Measurements from ENCODE around the gene C1orf35.

C1orf35 gene

DNA sequence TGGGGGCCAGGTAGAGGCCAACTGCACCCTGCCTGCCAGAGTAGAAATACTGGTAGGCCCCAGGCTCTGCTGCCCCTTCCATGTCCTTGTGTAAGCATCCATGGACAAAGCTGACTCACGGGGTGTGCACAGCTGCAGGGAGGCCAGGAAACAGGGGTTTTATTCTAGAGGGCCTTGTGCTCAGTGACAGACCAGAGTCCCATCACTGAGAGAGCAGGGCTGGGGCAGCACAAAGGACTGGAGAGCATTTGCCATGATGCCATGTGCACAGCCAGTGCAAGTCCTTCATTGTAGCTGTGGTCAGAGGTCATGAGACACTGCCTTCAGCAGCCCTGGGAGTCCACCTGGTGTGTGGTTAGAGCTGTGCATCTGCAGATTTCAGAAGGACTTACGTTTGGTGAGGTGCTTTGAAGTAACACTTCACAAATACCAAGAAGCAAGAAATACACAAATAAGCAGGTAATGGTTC is 12.5 kb downstream of the C1orf35 start:
- DNase-seq (ENCODE audit: low read depth, low spot score), result no peak
- no peaks in the 10 kb centered on the region for H3K9me3 ChIP-seq (ENCODE audit: low read depth, low read length)
- peaks cover 89% of the 10 kb centered on the region for H3K36me3 ChIP-seq (ENCODE audit: insufficient read depth, low read length)
- H3K9ac ChIP-seq (ENCODE audit: insufficient read length), result no peak overlapping the region
- no peak overlapping the region for H3K4me3 ChIP-seq
- H3K27ac ChIP-seq, result no peak overlapping the region
- TF ChIP-seq EZH2 (IDR thresholded peaks at IDR 0.05) (no peak), FOXP2 (optimal IDR thresholded peaks at IDR 0.05; ENCODE audit: control extremely low read depth, extremely low read length, insufficient read depth) (no peak), POLR2AphosphoS5 (IDR thresholded peaks at IDR 0.05; ENCODE audit: borderline replicate concordance, low read depth, low read length) (no peak)

DNA sequence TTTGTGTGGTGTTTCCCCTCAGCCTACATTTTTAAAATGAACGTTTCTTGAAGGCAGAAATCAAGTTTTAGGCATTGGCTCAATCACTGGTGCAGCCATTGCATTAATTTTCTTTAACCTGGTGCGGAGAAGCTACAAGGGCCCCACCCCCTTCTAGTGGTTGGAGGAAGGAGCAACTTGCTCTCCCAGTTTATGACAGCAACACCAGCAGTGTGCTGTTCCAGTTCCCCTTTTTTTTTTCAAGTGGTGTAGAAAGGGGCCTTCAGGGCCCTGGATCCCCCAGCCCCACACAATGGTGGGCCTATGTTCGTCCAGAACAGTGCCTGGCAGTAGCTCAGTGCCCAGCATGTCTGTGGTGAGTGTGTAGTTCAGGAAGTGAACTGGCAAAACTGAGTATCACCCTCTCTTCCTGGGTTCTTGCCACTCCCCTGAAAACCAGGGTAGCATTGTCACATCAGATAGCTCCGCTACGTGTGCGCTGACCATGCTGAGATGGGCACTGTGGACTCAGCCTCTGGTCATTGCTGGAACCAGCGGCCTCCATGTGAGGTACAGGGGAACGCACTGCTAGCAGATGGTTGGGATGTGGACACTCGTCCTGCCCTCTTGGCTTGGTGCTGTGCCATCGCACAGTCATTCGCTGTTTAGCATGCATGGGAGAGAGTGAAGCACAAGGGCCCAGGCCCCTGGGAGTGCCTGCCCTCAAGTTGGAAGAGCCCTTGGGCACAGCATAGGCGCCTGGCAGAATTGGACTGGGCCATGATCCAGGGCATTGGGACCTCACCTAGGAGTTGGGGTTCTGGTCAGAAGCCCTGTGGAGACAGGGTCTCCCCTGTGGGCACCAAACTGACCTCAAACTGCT is 13.4 kb downstream of the C1orf35 start:
- no peak for TF ChIP-seq FOXP2 (optimal IDR thresholded peaks at IDR 0.05; ENCODE audit: control extremely low read depth, extremely low read length, insufficient read depth)
- TF ChIP-seq EZH2 (IDR thresholded peaks at IDR 0.05), result no peak
- no peak for TF ChIP-seq POLR2AphosphoS5 (IDR thresholded peaks at IDR 0.05; ENCODE audit: borderline replicate concordance, low read depth, low read length)
- Histone ChIP-seq H3K4me3 (no peak overlapping the region), H3K36me3 (ENCODE audit: insufficient read depth, low read length) (peaks cover 89% of the 10 kb centered on the region), H3K27ac (no peak overlapping the region), H3K9ac (ENCODE audit: insufficient read length) (no peak overlapping the region), H3K9me3 (ENCODE audit: low read depth, low read length) (no peaks in the 10 kb centered on the region)
- no peak for DNase-seq (ENCODE audit: low read depth, low spot score)

DNA sequence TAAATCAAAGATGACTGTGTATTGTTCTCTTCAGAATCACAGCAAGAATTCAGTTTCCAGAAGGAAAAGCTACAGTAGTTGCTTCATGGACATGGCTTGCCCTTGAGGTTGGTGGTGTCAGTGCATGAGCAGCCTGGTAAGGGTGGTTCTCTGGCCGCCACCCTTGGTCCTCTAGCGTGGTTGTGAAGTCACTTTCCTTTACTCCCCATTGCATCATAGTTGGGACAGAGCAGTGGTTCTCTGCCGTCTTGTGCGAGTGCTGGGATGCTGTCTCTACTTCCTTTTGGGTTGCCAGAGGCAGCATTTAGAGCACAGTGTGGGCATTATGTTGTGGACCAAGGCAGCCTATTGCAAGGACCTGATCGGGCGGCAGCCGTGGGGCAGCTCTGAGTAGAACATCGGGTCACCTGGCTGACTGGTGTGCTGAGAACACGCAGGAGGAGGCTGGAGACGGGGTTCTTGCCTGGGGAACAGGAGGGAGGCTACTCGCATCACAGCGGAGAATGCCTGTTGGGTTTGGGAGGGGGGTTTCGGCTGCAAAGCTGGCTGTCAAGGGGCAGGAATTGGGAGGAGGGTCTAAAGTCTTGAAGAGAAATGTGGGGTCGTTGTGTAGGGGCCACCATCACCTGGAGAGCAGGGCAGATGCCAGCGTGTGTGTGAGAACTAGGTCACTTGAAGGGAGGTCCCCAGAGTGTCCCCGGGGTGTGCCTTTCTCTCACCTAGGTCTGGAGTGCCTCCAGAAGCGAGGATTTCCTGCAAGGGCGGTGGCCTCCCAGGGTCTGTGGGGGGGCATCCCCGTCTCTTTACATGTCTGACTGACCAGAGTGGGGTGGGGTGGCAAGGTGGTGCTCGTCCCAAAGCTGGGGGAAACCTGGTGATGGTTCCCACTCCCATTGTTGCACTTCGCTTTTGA is 14.3 kb downstream of the C1orf35 start:
- DNase-seq (ENCODE audit: low read depth, low spot score), result no peak
- Histone ChIP-seq H3K36me3 (ENCODE audit: insufficient read depth, low read length) (peaks cover 85% of the 10 kb centered on the region), H3K4me3 (no peak overlapping the region), H3K27ac (no peak overlapping the region), H3K9me3 (ENCODE audit: low read depth, low read length) (no peaks in the 10 kb centered on the region), H3K9ac (ENCODE audit: insufficient read length) (no peak overlapping the region)
- TF ChIP-seq EZH2 (IDR thresholded peaks at IDR 0.05), result no peak
- no peak for TF ChIP-seq POLR2AphosphoS5 (IDR thresholded peaks at IDR 0.05; ENCODE audit: borderline replicate concordance, low read depth, low read length)
- no peak for TF ChIP-seq FOXP2 (optimal IDR thresholded peaks at IDR 0.05; ENCODE audit: control extremely low read depth, extremely low read length, insufficient read depth)

DNA sequence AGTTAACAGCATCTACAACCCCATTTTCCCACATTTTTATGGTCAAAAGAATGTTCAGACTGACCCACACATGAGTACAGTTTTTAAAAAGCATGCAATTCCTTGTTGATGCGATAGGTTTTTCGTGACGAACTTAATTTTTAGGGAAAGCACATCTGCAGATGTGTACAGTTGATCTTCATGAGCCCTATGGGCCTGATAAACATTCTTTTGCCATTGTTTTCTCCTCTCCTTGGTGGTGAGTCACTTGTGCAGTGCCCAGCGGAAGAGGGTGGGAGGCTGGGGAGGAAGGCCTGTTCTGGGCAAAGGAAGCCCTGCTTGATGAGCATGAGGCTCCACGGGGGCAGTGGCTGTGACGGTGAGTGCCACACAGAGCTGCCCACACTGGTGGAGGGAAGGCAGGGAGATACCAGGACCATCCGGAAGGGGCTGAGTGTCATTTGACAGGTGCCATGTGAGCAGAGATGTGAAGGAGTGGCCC is 15.3 kb downstream of the C1orf35 start:
- DNase-seq (ENCODE audit: low read depth, low spot score), result no peak
- Histone ChIP-seq H3K27ac (no peak overlapping the region), H3K9me3 (ENCODE audit: low read depth, low read length) (no peaks in the 10 kb centered on the region), H3K4me3 (no peak overlapping the region), H3K36me3 (ENCODE audit: insufficient read depth, low read length) (peaks cover 79% of the 10 kb centered on the region), H3K9ac (ENCODE audit: insufficient read length) (no peak overlapping the region)
- TF ChIP-seq FOXP2 (optimal IDR thresholded peaks at IDR 0.05; ENCODE audit: control extremely low read depth, extremely low read length, insufficient read depth) (no peak), POLR2AphosphoS5 (IDR thresholded peaks at IDR 0.05; ENCODE audit: borderline replicate concordance, low read depth, low read length) (no peak), EZH2 (IDR thresholded peaks at IDR 0.05) (no peak)

DNA sequence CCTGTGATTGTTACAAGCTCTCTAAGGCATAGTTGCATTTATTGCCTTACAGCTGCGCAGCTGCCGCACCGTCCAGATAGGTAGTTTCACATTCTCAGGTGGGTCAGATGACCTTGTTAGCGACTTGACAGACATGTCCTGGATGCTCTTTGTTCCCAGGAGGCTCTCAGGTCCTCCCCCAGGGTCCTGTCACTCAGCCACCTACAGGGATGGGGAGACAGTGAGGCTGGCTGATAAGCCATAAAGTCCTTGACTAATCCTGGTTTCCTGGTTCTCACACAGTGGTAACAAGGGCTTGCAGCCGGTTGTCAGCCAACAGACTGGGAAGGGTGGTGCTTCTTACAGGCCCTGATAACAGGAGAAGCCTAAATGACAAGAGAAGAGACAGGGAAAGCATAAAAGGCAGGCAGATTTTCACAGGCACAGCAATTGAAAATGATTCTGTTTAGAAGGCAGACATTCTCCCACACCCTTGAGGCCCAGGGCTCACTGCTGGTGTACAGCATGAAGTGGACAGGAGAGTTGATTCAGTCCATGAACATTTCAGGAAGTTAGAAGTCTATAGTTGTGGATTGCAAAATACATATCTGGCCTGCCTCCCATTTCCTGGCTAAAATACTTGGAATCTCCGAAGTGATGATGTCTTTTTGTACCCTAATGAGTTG is 17.7 kb downstream of the C1orf35 start:
- H3K4me3 ChIP-seq, result peak overlapping the region; percentile 93; the same call in 1 of the 2 replicates
- H3K9me3 ChIP-seq (ENCODE audit: low read depth, low read length), result no peaks in the 10 kb centered on the region
- DNase-seq (ENCODE audit: low read depth, low spot score), result no peak
- TF ChIP-seq POLR2AphosphoS5 (IDR thresholded peaks at IDR 0.05; ENCODE audit: borderline replicate concordance, low read depth, low read length), result no peak
- no peak overlapping the region for H3K27ac ChIP-seq
- peaks cover 55% of the 10 kb centered on the region for H3K36me3 ChIP-seq (ENCODE audit: insufficient read depth, low read length)
- peak overlapping the region; percentile 99 for H3K9ac ChIP-seq (ENCODE audit: insufficient read length)

DNA sequence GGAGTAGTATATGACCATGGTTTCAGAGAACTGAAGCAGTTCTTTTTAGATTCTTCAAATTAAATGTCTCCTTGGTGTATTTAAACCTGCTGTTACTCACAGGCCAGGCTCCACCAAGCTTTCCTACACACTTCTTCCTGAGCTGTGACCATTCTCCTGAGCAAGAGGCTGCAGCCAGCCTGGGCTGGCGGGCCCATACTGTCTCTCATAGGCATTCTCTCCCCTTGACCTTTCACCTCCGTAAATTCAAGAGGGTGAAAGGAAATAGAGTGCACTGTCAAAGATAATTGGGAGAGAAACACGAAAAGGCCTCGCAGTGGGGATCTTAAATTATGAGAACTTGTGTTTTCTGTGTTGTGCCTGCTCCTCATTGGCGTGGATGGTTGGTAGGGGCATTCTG is 18.3 kb downstream of the C1orf35 start:
- peaks cover 49% of the 10 kb centered on the region for H3K36me3 ChIP-seq (ENCODE audit: insufficient read depth, low read length)

DNA sequence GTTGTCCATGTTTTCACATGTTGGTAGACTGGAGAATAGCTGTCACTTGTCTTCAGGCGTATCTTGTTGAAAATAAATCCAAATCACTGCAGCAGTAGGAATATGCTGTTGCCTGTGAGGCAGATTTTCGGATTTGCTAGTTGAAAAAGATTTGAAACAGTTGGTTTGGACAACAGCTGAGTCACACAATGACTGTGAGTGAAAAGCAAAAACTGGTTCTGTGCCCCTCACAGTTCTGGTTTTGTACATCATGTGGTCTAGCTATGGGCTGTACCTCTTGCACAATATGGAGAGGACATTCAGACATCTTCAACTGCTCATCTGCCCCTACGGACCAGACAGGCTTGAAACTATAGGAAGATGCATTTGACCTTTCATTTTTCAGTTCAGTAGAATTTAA is 18.8 kb downstream of the C1orf35 start:
- H3K4me3 ChIP-seq, result peak overlapping the region; percentile 93
- no peaks in the 10 kb centered on the region for H3K9me3 ChIP-seq (ENCODE audit: low read depth, low read length)
- DNase-seq (ENCODE audit: low read depth, low spot score), result no peak
- peaks cover 44% of the 10 kb centered on the region for H3K36me3 ChIP-seq (ENCODE audit: insufficient read depth, low read length)
- TF ChIP-seq POLR2AphosphoS5 (IDR thresholded peaks at IDR 0.05; ENCODE audit: borderline replicate concordance, low read depth, low read length) (no peak), EZH2 (IDR thresholded peaks at IDR 0.05) (no peak), FOXP2 (optimal IDR thresholded peaks at IDR 0.05; ENCODE audit: control extremely low read depth, extremely low read length, insufficient read depth) (no peak)
- peak overlapping the region; percentile 99 for H3K9ac ChIP-seq (ENCODE audit: insufficient read length)
- no peak overlapping the region for H3K27ac ChIP-seq

More for the DNA sequence above, 18.3 kb downstream of the C1orf35 start:
- Histone ChIP-seq H3K9me3 (ENCODE audit: low read depth, low read length) (no peaks in the 10 kb centered on the region), H3K4me3 (peak overlapping the region; percentile 93), H3K27ac (no peak overlapping the region), H3K9ac (ENCODE audit: insufficient read length) (peak overlapping the region; percentile 99)
- no peak for DNase-seq (ENCODE audit: low read depth, low spot score)
- TF ChIP-seq FOXP2 (optimal IDR thresholded peaks at IDR 0.05; ENCODE audit: control extremely low read depth, extremely low read length, insufficient read depth) (no peak), POLR2AphosphoS5 (IDR thresholded peaks at IDR 0.05; ENCODE audit: borderline replicate concordance, low read depth, low read length) (no peak)

Measured in SK-N-MC (cell line).